Colonic mucosa (tissue), 4 donors: ENCODE results near the gene PCSK5. TPM values are rescaled to one million over a fixed set of nuclear protein-coding genes. Genes with fewer than 3 reads are reported as not detected.

ENCODE experiments used
- DNase-seq: peaks from one replicate; pipeline ENCODE4 v3.0.0-alpha.2; 2020
- H3K27ac ChIP-seq: fragments of 200-600 bp; one replicate; pipeline ENCODE4 v1.8.0; 2021
- H3K27me3 ChIP-seq: fragments of 200-600 bp; one replicate; pipeline ENCODE4 v1.8.0; 2021
- H3K36me3 ChIP-seq: fragments of 200-600 bp; one replicate; pipeline ENCODE4 v1.8.0; 2021
- H3K4me1 ChIP-seq: fragments of 200-600 bp; one replicate; pipeline ENCODE4 v1.8.0; 2021; ENCODE audit warnings: mild to moderate bottlenecking
- H3K4me3 ChIP-seq: fragments of 200-600 bp; one replicate; pipeline ENCODE4 v1.8.0; 2021
- H3K9ac ChIP-seq, 2 donors: one replicate each; pipeline ENCODE4 v1.7.0; 2013; ENCODE audit warnings: control low read depth in 2 of 2, low read depth in 2 of 2, low read length in 2 of 2
- H3K9me3 ChIP-seq: fragments of 200-600 bp; one replicate; pipeline ENCODE4 v1.8.0; 2021
- intact Hi-C: fragments of 100-400 bp; cut with DNase I; formaldehyde crosslinking; loops from one replicate; pipeline ENCODE4 v1.14.1; 2022
- total RNA-seq, 2 donors: library from RNA; stranded (reverse); fragmentation: NEBNext Ultra II Directional in 1 of 2; extraction: Animal tissue kit (Norgen Biotek cat#: 25700) in 1 of 2; gene quantifications; one replicate each; pipeline ENCODE4 v1.2.1, GENCODE V29; 2021
- TF ChIP-seq, protein P1 (sequence below): fragments of 200-600 bp; IDR thresholded peaks from one replicate; pipeline ENCODE4 v1.8.0; 2022; ENCODE audit warnings: antibody characterized with exemption, mild to moderate bottlenecking
- donor health status: healthy.
- donor health status: DM: no; HTN: no; CAD: no.
- donor health status: DM: no; HTN: no; CAD: no.

PCSK5 gene
- total RNA-seq, 2 donors from 2014 or later = 36.7 to 55.3 TPM

DNA sequence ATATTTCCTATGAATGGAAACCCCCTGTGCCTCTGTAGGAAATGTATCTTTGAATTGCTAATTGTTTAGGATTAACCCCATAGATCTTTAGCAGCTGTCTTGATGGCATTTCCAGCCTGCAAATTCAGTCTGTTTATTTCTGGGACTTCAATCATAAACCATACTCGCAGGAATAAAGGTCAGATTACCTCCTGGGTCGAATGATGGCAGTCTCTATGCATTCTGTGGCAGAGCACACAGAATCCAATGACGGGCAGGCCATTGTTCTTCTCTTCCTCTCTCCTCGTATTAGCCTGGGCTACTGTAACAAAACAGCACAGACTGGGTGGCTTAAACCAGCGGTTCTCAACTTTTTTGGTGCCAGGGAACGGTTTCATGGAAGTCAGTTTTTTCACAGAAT lies 199.9 kb downstream of the PCSK5 start:
- Histone ChIP-seq H3K9me3 (no peaks in the 10 kb centered on the region), H3K36me3 (no peaks in the 10 kb centered on the region), H3K27me3 (no peaks in the 10 kb centered on the region), H3K27ac (no peak overlapping the region), H3K4me3 (no peak overlapping the region), H3K9ac (no peak overlapping the region), H3K4me1 (no peaks in the 10 kb centered on the region)
- intact Hi-C loops = no loop called here
- TF ChIP-seq, protein P1, sequence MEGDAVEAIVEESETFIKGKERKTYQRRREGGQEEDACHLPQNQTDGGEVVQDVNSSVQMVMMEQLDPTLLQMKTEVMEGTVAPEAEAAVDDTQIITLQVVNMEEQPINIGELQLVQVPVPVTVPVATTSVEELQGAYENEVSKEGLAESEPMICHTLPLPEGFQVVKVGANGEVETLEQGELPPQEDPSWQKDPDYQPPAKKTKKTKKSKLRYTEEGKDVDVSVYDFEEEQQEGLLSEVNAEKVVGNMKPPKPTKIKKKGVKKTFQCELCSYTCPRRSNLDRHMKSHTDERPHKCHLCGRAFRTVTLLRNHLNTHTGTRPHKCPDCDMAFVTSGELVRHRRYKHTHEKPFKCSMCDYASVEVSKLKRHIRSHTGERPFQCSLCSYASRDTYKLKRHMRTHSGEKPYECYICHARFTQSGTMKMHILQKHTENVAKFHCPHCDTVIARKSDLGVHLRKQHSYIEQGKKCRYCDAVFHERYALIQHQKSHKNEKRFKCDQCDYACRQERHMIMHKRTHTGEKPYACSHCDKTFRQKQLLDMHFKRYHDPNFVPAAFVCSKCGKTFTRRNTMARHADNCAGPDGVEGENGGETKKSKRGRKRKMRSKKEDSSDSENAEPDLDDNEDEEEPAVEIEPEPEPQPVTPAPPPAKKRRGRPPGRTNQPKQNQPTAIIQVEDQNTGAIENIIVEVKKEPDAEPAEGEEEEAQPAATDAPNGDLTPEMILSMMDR = no peak
- DNase-seq = no peak

- no peak overlapping the region for H3K4me3 ChIP-seq
- intact Hi-C loops = no loop called here
- TF ChIP-seq, protein P1 = no peak
- H3K9me3 ChIP-seq = no peaks in the 10 kb centered on the region
- H3K36me3 ChIP-seq = no peaks in the 10 kb centered on the region
- no peaks in the 10 kb centered on the region for H3K27me3 ChIP-seq
- no peaks in the 10 kb centered on the region for H3K4me1 ChIP-seq
- no peak overlapping the region for H3K27ac ChIP-seq
- no peak for DNase-seq
- no peak overlapping the region for H3K9ac ChIP-seq
Observed at GRCh38 chr9:76090909-76091308, 200.4 kb downstream of the PCSK5 start.

- Histone ChIP-seq H3K27ac (no peak overlapping the region), H3K4me3 (no peak overlapping the region), H3K27me3 (no peaks in the 10 kb centered on the region), H3K9ac (no peak overlapping the region), H3K4me1 (no peaks in the 10 kb centered on the region), H3K36me3 (peaks cover under 1% of the 10 kb centered on the region), H3K9me3 (no peaks in the 10 kb centered on the region)
- no peak for DNase-seq
- intact Hi-C loops = no loop called here
- TF ChIP-seq, protein P1 = no peak
Observed at GRCh38 chr9:76092572-76092971, 202.1 kb downstream of the PCSK5 start.

- intact Hi-C loops = no loop called here
- DNase-seq = no peak
- H3K4me1 ChIP-seq = no peaks in the 10 kb centered on the region
Observed at GRCh38 chr9:76095585-76095984, 205.1 kb downstream of the PCSK5 start.

DNA sequence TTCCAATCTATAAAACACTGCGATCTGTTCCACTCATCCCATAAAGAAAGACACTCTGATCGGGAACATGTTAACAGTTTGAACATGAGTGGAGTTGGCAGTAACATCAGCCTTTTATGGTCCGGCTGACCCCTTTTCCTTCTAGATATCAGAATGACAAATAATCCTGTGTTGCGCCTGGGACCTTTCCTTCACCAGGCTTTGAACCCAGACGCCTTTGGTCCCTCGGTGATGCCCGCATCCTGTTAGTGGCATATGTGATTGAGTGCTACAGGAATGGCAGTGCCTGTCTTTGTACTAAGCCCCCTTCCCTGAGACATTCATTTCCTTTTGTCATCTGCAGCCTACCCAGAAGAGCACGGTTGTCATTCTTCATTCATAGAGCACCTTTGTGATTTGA lies 209.0 kb downstream of the PCSK5 start:
- H3K4me3 ChIP-seq = no peak overlapping the region
- H3K4me1 ChIP-seq = no peaks in the 10 kb centered on the region
- no peak for DNase-seq
- TF ChIP-seq, protein P1 = no peak
- no peak overlapping the region for H3K9ac ChIP-seq
- H3K27me3 ChIP-seq = no peaks in the 10 kb centered on the region
- intact Hi-C loops = no loop called here
- H3K36me3 ChIP-seq = peaks cover 4% of the 10 kb centered on the region
- no peak overlapping the region for H3K27ac ChIP-seq
- no peaks in the 10 kb centered on the region for H3K9me3 ChIP-seq

More at GRCh38 chr9:76095585-76095984, 205.1 kb downstream of the PCSK5 start:
- Histone ChIP-seq H3K27ac (no peak overlapping the region), H3K36me3 (peaks cover 4% of the 10 kb centered on the region), H3K9ac (no peak overlapping the region), H3K9me3 (no peaks in the 10 kb centered on the region), H3K27me3 (no peaks in the 10 kb centered on the region), H3K4me3 (no peak overlapping the region)
- TF ChIP-seq, protein P1 = no peak

DNA sequence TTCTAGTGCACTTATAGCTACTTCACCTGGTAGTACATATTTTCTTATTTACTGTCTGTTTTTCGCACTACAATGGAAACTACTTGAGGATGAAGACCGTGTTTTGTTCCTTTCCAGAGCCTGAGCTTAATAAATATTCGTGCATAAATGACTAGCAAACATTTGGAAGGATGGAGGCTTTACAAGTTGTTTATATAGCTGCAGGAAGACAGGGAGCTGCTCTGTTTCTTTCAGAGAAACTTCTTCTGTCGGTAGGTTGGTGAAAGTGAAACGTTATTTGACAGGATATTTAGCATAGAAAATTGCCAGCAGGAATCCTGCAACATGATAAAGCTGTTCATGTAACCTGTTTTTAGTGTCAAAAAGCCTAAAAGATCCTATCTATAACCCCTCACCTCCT lies 210.6 kb downstream of the PCSK5 start:
- no peak for DNase-seq
- Histone ChIP-seq H3K27ac (no peak overlapping the region), H3K9me3 (no peaks in the 10 kb centered on the region), H3K4me1 (no peaks in the 10 kb centered on the region), H3K4me3 (no peak overlapping the region), H3K27me3 (no peaks in the 10 kb centered on the region), H3K9ac (no peak overlapping the region), H3K36me3 (peaks cover 4% of the 10 kb centered on the region)
- intact Hi-C loops = no loop called here
- TF ChIP-seq, protein P1 = no peak
